ENCODE results near the gene JPH4.
"Not testable (repeated sequence)": the region's sequence is repeated elsewhere in the genome, so short reads cannot be mapped to it uniquely, and the experiment has no call there.

The JPH4 gene

GRCh38 chr14:23578560-23579310, at the start of gene JPH4:
JPH4 (minus strand) TSS chr14:23578790; CDS start chr14:23577453, 1,337 bp downstream.
- no peak for DNase-seq

- no peak for DNase-seq
Observed at GRCh38 chr14:23627961-23628360, 49.4 kb upstream of the JPH4 start.

DNA sequence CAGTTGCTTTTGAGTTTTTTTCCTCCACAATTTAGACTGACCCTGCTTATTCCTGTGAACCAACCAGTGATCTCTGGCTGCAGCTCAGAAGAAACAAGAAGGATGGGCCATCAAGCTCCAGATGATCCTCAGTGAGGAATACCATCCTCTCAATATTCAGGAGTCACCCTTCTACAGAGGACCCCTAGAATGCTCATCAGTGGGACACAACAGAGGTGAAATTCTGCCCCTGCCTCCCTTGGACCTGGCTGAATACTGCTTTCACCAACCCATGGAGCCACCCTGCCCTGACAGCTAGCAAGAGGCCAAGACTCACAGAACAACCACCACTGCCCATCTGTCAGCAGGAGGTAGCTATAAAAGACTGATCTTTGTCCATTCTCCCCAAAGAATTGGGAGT, 48.4 kb upstream of the JPH4 start:
- no peak for DNase-seq

DNA sequence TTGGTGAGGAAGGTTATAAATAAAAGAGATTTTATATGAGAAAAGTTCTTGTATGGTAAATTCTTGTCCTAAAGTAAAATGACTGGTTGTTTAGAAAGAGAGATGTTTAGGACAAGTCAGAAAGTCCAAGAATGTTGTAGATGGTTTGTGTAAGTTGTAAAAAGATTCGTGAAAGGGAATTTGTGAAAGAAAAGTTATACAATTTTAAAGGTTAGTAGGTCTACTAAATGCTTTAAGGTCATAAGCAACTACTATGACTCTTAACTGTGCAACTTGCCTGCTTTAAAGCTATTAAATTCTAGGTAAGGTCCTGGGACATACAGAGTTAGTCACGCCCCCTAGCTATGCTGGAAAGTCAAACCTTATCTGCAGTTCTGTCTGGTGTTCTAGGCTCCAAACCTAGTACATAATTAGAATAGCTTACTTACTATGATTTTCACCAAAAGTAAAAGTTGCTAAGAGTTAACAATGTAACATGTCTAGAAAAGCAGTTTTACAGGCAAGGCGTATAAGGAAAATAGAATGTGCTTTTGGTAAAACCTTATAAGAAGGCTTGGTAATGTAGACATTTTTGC, 46.3 kb upstream of the JPH4 start:
- no peak for DNase-seq

GRCh38 chr14:23623962-23624361, 45.4 kb upstream of the JPH4 start:
- no peak for DNase-seq

GRCh38 chr14:23622990-23623389, 44.4 kb upstream of the JPH4 start:
- DNase-seq, result no peak

- no peak for DNase-seq
Observed at GRCh38 chr14:23621932-23622730, 43.5 kb upstream of the JPH4 start.

- no peak for DNase-seq
Observed at GRCh38 chr14:23621204-23621931, 42.8 kb upstream of the JPH4 start.

GRCh38 chr14:23620177-23620702, 41.6 kb upstream of the JPH4 start:
- no peak for DNase-seq

- no peak for DNase-seq
Observed at GRCh38 chr14:23618415-23618988, 39.9 kb upstream of the JPH4 start.

GRCh38 chr14:23617539-23617938, 38.9 kb upstream of the JPH4 start:
- DNase-seq, result no peak

GRCh38 chr14:23615856-23616255, 37.3 kb upstream of the JPH4 start:
- DNase-seq, result no peak

DNA sequence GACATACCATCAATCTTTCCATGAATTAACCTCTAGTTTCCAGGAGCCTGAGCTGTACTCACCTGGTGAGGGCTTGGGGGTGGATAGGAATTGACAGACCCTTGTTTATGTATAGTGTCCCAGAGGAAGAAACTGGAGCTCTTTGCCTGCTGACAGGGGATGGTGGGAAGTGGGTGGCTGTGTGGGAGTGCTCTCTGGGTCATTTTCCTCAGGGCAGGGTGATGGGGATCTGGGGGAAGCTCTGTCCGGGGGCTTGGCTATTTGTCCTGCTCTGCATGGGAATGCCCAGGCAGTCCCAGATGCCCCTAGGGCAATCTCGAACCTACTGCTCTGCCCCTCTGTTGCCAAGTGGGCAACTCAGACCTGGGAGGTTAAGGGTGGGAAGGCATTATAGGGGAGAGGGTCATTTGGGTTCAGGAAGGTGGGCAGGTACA, 35.8 kb upstream of the JPH4 start:
- no peak for DNase-seq

GRCh38 chr14:23613242-23614070, 34.9 kb upstream of the JPH4 start:
- no peak for DNase-seq

DNA sequence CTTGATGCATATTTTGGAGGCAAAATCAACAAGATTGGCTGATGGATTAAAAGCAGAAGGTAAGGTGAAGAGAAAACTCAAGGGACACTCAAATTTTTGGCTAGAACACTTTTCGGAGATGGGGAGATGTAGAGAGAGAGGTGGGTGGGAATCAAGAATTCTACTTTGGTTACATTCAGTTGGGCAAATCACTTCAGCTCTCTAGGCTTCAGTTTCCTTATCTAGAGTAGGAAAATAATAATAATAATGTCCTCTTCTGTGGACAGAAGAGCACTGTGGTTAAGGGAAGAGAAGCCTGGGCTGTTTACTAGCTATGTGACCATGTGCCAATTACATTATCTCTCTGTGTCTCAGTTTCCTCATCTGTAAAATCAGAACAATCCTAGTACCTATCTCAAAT, 34.2 kb upstream of the JPH4 start:
- DNase-seq, result no peak

GRCh38 chr14:23612354-23612732, 33.8 kb upstream of the JPH4 start:
- no peak for DNase-seq

DNA sequence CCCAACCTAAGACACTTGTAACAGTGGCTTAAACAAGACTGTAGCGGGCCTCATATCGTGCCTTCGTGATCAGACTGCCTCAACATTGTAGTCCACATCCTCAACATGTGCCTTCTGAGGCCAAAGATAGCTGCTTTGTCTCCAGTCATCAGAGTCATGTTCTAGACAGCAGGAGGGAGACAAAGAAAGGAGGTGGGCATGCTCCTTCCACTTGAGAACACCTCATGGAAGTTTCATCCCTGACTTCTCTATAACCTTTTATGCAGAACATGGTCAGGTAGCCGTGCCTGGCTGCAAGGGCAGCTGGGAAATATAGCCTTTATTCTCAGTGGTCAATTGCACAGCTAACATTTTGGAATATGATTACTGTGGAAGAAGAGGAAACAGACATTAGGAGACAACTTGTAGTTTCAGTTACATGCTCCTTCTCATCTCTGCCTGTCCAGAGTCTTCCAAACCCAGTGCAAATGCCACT, 32.3 kb upstream of the JPH4 start:
- DNase-seq, result no peak

- no peak for DNase-seq
Observed at GRCh38 chr14:23610090-23610814, 31.7 kb upstream of the JPH4 start.

DNA sequence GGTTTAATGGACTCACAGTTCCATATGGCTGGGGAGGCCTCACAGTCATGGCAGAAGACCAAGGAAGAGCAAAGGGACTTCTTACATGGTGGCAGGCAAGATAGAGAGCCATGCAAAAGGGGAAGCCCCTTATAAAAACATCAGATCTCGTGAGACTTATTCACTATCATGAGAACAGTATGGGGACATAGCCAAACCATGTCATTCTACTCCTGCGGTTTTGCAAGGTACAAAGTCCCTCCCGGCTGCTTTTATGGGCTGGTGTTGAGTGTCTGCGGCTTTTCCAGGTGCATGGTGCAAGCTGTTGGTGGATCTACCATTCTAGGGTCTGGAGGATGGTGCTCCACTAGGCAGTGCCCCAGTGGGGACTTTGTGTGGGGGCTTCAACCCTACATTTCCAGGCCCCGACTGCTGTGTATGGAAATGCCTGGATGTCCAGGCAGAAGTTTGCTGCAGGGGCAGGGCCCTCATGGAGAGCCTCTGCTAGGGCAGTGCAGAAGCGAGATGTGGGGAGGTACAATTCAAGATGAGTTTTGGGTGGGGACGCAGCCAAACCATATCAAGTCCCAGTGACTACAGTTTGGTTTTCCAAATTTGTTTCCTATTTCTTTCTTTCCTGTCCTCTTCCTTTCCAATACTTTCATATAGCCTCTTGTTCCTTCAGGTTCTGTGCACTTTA, 31.0 kb upstream of the JPH4 start:
- not testable (repeated sequence) for DNase-seq

GRCh38 chr14:23609001-23609400, 30.4 kb upstream of the JPH4 start:
- no peak for DNase-seq

Data from SW 1271 (cell line).